C4-2B (cell line): ENCODE data around the gene RAP1GAP.

ENCODE experiments used
- ZFX ChIP-seq: fragments of 450-650 bp; IDR thresholded peaks from 2 replicates; pipeline ENCODE4 v1.6.1; 2017
- TF ChIP-seq, protein P1 (sequence below): fragments of 450-650 bp; conservative IDR thresholded peaks from 2 replicates; pipeline ENCODE4 v1.5.1; 2017; ENCODE audit warnings: mild to moderate bottlenecking

DNA sequence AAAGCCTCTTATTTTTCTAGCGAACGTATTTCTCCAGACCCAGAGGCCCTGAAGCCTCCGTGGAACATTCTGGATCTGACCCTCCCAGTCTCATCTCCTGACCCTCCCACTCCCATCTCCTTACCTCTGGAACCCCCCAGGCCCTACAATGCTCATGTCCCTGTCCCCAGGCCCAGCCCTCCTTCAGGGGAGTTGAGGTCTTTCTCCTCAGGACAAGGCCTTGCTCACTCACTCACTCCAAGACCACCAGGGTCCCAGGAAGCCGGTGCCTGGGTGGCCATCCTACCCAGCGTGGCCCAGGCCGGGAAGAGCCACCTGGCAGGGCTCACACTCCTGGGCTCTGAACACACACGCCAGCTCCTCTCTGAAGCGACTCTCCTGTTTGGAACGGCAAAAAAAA is 91.2 kb downstream of the RAP1GAP start:
- TF ChIP-seq, protein P1, sequence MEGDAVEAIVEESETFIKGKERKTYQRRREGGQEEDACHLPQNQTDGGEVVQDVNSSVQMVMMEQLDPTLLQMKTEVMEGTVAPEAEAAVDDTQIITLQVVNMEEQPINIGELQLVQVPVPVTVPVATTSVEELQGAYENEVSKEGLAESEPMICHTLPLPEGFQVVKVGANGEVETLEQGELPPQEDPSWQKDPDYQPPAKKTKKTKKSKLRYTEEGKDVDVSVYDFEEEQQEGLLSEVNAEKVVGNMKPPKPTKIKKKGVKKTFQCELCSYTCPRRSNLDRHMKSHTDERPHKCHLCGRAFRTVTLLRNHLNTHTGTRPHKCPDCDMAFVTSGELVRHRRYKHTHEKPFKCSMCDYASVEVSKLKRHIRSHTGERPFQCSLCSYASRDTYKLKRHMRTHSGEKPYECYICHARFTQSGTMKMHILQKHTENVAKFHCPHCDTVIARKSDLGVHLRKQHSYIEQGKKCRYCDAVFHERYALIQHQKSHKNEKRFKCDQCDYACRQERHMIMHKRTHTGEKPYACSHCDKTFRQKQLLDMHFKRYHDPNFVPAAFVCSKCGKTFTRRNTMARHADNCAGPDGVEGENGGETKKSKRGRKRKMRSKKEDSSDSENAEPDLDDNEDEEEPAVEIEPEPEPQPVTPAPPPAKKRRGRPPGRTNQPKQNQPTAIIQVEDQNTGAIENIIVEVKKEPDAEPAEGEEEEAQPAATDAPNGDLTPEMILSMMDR, result no peak
- TF ChIP-seq ZFX, result no peak
